ENCODE data around the gene BTBD9.

The BTBD9 gene

DNA sequence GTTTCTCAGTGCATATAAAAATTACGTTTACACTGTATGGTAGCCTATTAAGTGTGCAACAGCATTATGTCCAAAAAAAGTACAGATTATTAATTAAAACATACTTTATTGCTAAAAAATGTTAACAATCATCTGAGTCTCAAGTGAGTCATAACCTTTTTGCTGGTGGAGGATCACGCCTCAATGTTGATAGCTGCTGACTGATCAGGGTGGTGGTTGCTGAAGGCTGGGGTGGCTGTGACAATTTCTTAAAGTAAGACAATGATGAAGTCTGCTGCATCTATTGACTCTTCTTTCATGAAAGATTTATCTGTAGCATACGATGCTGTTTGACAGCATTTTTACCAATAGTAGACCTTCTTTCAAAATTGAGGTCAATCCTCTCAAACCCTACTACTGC is 155.1 kb downstream of the BTBD9 start:
- DNase-seq (ENCODE audit: low read depth): no peak
- TF ChIP-seq, protein P1, sequence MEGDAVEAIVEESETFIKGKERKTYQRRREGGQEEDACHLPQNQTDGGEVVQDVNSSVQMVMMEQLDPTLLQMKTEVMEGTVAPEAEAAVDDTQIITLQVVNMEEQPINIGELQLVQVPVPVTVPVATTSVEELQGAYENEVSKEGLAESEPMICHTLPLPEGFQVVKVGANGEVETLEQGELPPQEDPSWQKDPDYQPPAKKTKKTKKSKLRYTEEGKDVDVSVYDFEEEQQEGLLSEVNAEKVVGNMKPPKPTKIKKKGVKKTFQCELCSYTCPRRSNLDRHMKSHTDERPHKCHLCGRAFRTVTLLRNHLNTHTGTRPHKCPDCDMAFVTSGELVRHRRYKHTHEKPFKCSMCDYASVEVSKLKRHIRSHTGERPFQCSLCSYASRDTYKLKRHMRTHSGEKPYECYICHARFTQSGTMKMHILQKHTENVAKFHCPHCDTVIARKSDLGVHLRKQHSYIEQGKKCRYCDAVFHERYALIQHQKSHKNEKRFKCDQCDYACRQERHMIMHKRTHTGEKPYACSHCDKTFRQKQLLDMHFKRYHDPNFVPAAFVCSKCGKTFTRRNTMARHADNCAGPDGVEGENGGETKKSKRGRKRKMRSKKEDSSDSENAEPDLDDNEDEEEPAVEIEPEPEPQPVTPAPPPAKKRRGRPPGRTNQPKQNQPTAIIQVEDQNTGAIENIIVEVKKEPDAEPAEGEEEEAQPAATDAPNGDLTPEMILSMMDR (IDR thresholded peaks at IDR 0.05; ENCODE audit: insufficient read depth, low read depth, low read length, missing control alignments): no peak
- no peak overlapping the region for H3K4me3 ChIP-seq (ENCODE audit: low read length)

DNA sequence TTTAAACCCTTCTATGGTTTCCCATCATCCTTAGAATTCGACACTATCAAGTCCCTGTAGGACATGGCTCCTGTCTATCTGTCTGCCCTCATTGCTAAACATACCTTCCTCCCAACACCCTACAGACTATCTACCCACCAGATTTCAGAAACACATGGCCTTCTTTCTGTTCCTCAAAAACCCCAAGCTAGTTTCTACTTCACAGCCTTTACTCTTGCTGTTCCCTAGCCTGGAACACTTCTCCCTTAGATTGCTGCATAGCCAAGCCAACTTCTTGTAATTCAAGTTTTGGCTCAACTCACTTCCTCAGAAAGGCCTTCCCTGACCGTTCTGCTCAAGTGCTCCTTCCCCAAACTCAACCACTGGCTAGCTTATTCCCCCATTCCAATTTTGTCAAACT is 156.2 kb downstream of the BTBD9 start:
- no peak for DNase-seq (ENCODE audit: low read depth)
- TF ChIP-seq, protein P1 (IDR thresholded peaks at IDR 0.05; ENCODE audit: insufficient read depth, low read depth, low read length, missing control alignments): no peak
- H3K4me3 ChIP-seq (ENCODE audit: low read length): no peak overlapping the region

DNA sequence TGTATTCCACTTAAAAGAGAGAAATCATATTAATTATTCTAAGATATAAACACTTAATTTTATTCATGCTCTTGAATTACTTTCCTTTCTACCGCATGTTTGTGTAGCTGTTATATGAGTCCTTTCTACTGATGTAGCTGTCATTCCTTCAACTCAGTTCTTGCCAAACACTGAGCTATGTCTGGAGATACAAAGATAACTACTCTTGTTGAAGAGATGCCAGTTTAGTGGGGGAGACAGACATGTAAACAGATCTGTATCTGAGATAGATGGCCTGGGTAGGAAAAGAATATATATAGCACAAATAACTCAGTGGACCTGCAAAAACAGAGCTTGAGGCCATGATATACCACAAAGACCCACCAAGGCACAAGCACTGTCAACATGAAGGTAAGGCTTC is 157.3 kb downstream of the BTBD9 start:
- no peak overlapping the region for H3K4me3 ChIP-seq (ENCODE audit: low read length)
- no peak for DNase-seq (ENCODE audit: low read depth)
- TF ChIP-seq, protein P1 (IDR thresholded peaks at IDR 0.05; ENCODE audit: insufficient read depth, low read depth, low read length, missing control alignments): no peak

DNA sequence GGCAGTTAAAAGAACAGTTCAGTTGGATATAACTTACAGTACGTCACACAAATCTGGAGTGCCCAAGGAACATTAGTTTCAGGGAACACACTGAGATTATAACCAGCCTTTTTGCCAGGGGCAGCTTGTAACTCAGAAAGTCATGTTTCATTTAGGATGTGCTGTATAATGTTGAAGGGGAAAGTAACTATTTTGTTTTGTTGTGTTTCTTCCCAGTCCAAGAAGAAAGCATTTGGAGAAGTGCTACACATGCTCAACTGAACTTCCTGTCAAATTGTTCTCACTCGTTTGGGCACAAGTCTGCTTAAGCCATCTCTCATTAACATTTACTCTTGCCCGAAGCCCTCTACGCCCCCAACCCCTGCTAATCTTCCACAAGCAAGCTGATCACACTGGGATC is 157.9 kb downstream of the BTBD9 start:
- DNase-seq (ENCODE audit: low read depth): no peak
- TF ChIP-seq, protein P1 (IDR thresholded peaks at IDR 0.05; ENCODE audit: insufficient read depth, low read depth, low read length, missing control alignments): no peak
- no peak overlapping the region for H3K4me3 ChIP-seq (ENCODE audit: low read length)

DNA sequence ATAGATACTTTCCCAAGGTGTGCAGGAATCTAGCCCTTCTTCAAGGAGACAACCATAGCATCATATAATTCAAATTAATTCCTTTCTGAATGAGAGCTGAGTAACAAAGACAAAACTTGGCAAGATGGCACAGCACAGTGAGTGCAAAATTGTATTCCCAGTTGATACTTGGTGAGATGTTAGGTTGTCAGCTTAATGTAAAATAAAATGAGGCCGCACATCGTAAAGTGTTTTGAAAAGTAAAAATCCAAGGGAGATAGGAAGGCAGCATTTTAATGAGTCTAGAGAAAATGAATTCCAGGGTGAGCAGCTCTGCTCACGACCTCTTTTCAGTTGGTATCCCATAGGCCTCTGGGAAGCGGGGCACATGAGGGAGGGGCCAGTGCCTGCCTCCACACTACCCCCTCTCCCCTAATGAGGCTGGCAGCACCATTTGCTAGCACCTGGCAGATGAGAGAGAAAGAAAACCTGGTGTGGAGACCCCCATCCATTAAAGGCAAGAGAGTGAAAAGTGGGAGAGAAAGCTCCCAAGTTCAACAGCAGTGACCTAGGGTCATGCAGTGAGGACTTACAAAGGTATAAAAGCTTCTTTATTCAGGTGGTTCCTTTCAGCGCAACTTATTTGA is 158.4 kb downstream of the BTBD9 start:
- no peak overlapping the region for H3K4me3 ChIP-seq (ENCODE audit: low read length)
- TF ChIP-seq, protein P1 (IDR thresholded peaks at IDR 0.05; ENCODE audit: insufficient read depth, low read depth, low read length, missing control alignments): no peak
- DNase-seq (ENCODE audit: low read depth): no peak

DNA sequence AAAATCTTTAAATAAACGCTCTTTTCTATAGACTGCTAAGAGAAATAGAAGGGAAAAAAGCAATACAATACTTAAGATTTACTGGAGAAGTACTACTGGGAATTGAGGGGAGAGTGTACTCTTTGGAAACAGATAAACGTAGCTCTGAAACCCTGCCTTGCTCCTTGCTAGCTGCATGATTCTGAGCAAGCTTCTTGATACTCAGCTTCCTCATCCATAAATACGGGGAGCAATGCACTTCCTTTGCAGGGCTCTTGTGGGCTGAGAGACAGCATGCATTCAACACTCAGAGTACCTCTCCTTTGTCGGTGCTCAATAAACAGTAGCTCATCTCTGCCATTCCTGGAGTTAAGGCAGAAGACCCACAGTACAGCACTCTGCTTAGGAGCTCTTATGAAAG is 159.7 kb downstream of the BTBD9 start:
- H3K4me3 ChIP-seq (ENCODE audit: low read length): no peak overlapping the region
- TF ChIP-seq, protein P1 (IDR thresholded peaks at IDR 0.05; ENCODE audit: insufficient read depth, low read depth, low read length, missing control alignments): no peak
- no peak for DNase-seq (ENCODE audit: low read depth)

DNA sequence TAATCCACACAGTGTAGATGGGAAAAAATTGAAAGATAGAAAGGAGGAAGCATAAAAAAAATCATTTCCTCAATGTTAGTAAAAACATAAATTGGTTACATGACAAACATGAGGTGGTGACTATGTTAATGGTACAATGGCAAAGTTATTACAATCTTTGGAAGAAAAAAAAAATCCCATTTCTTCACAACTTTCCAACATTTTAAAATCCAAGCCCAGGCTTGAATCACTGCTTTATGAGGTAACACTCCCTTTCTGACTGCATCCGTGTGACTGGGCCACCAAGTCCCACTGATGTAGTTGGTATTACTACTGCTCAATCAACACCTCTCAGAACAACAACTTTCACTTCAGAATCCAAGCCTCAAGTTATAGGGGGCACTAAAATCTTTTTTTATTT is 160.4 kb downstream of the BTBD9 start:
- TF ChIP-seq, protein P1 (IDR thresholded peaks at IDR 0.05; ENCODE audit: insufficient read depth, low read depth, low read length, missing control alignments): no peak
- H3K4me3 ChIP-seq (ENCODE audit: low read length): no peak overlapping the region
- no peak for DNase-seq (ENCODE audit: low read depth)
